ENCODE measurements around the gene BET1L. TPM values are rescaled to one million over a fixed set of nuclear protein-coding genes. Genes with fewer than 3 reads are reported as not detected.
"Not testable (repeated sequence)": the region's sequence is repeated elsewhere in the genome, so short reads cannot be mapped to it uniquely, and the experiment has no call there.

The BET1L gene
- total RNA-seq, 1 experiment from 2014 or later: 22.2 TPM

DNA sequence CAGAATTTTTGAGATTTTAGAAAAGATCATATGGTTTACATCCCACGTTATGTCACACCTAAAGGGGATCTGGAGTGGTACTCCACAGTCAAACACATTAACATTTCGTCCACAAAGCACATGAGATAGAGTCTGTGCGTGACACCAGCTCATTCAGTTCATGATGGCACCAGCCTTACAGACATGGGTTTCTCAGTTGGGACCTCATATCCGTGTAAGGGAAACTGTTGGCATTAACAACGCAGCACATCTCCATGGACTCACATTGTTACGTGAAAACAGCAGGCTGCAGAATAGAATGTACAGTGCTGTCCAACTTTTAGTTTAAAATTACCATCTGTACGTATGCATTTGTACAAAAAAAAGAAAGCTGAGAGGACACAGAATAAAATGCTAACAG is 14.3 kb upstream of the BET1L start:
- H3K4me1 ChIP-seq (ENCODE audit: insufficient read depth, low read length, poor library complexity, severe bottlenecking): peaks cover 15% of the 10 kb centered on the region
- no TSS peak for BruUV-seq (replicated peaks)
- no peak for DNase-seq (ENCODE audit: low spot score)
- H3K27ac ChIP-seq (ENCODE audit: low read depth, low read length, poor library complexity, severe bottlenecking): no peak overlapping the region
- intact Hi-C loops (cut with micrococcal nuclease; ENCODE audit: unreplicated experiment): no loop called here
- H3K9me3 ChIP-seq (ENCODE audit: low read depth, low read length, poor library complexity, severe bottlenecking): no peaks in the 10 kb centered on the region
- TF ChIP-seq EZH2 (IDR thresholded peaks at IDR 0.05; ENCODE audit: borderline replicate concordance, low read depth, low read length, poor library complexity, severe bottlenecking): no peak
- no peak for TF ChIP-seq CTCF (conservative IDR thresholded peaks at IDR 0.05; ENCODE audit: low read depth, low read length)
- H3K27me3 ChIP-seq (replicated peaks; ENCODE audit: insufficient read depth, low read depth, low read length, poor library complexity): no peaks in the 10 kb centered on the region
- CTCF ChIA-PET: no interaction called here
- POLR2A ChIA-PET (ENCODE audit: low non-redundant PET): no interaction called here
- no peak overlapping the region for H3K4me3 ChIP-seq (ENCODE audit: low read depth, low read length, poor library complexity, severe bottlenecking)
- H3K36me3 ChIP-seq (ENCODE audit: insufficient read depth, low read length, poor library complexity, severe bottlenecking): no peaks in the 10 kb centered on the region

DNA sequence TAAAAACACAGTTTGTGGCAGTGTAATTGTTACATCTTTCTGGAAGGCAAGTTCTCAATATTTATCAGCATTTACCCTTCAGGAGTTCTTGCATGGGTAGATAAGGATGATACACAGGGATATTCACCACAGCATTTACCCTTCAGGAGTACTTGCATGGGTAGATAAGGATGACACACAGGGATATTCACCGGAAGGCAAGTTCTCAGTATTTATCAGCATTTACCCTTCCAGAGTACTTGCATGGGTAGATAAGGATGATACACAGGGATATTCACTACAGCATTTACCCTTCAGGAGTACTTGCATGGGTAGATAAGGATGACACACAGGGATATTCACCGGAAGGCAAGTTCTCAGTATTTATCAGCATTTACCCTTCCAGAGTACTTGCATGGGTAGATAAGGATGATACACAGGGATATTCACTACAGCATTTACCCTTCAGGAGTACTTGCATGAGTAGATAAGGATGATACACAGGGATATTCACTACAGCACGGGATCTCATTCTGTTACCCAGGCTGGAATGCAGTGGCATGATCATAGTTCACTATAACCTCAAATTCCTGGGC is 13.5 kb upstream of the BET1L start:
- H3K36me3 ChIP-seq (ENCODE audit: insufficient read depth, low read length, poor library complexity, severe bottlenecking); POLR2A ChIA-PET (ENCODE audit: low non-redundant PET); H3K4me3 ChIP-seq (ENCODE audit: low read depth, low read length, poor library complexity, severe bottlenecking); DNase-seq (ENCODE audit: low spot score); BruUV-seq (replicated peaks); CTCF ChIA-PET; H3K27ac ChIP-seq (ENCODE audit: low read depth, low read length, poor library complexity, severe bottlenecking); H3K27me3 ChIP-seq (replicated peaks; ENCODE audit: insufficient read depth, low read depth, low read length, poor library complexity); H3K9me3 ChIP-seq (ENCODE audit: low read depth, low read length, poor library complexity, severe bottlenecking); intact Hi-C loops (cut with micrococcal nuclease; ENCODE audit: unreplicated experiment): not testable (repeated sequence)
- H3K4me1 ChIP-seq (ENCODE audit: insufficient read depth, low read length, poor library complexity, severe bottlenecking): peaks cover 21% of the 10 kb centered on the region

- Histone ChIP-seq H3K4me3 (ENCODE audit: low read depth, low read length, poor library complexity, severe bottlenecking) (no peak overlapping the region), H3K9me3 (ENCODE audit: low read depth, low read length, poor library complexity, severe bottlenecking) (no peaks in the 10 kb centered on the region), H3K36me3 (ENCODE audit: insufficient read depth, low read length, poor library complexity, severe bottlenecking) (peaks cover 18% of the 10 kb centered on the region), H3K27ac (ENCODE audit: low read depth, low read length, poor library complexity, severe bottlenecking) (no peak overlapping the region), H3K27me3 (replicated peaks; ENCODE audit: insufficient read depth, low read depth, low read length, poor library complexity) (no peaks in the 10 kb centered on the region), H3K4me1 (ENCODE audit: insufficient read depth, low read length, poor library complexity, severe bottlenecking) (peaks cover 21% of the 10 kb centered on the region)
- CTCF ChIA-PET: interaction anchor here (0.6 kb wide), 1 partner anchor 125 kb away, joined by 4 read pairs; no protein-coding TSS in a partner anchor
- intact Hi-C loops (cut with micrococcal nuclease; ENCODE audit: unreplicated experiment): no loop called here
- no peak for DNase-seq (ENCODE audit: low spot score)
- no TSS peak for BruUV-seq (replicated peaks)
- no peak for TF ChIP-seq CTCF (conservative IDR thresholded peaks at IDR 0.05; ENCODE audit: low read depth, low read length)
- no peak for TF ChIP-seq EZH2 (IDR thresholded peaks at IDR 0.05; ENCODE audit: borderline replicate concordance, low read depth, low read length, poor library complexity, severe bottlenecking)
- POLR2A ChIA-PET (ENCODE audit: low non-redundant PET): no interaction called here
These were observed 11.8 kb upstream of the BET1L start for GRCh38 chr11:218815-219593.
